HG02938 (cell line): ENCODE measurements around the gene DIPK1C.
"Not testable (repeated sequence)": the region's sequence is repeated elsewhere in the genome, so short reads cannot be mapped to it uniquely, and the experiment has no call there.

Experiments
- ATAC-seq: cut with Tn5 transposase; IDR thresholded peaks from one replicate; pipeline ENCODE4 v1.9.1; 2021; ENCODE audit warnings: mild to moderate bottlenecking, moderate library complexity; ENCODE audit not compliant: unreplicated experiment

DIPK1C gene

GRCh38 chr18:74457043-74457724, at the start of gene DIPK1C:
Gene DIPK1C, minus strand, starts transcription at chr18:74457308. Its CDS starts 49 bp downstream, at chr18:74457259.
- no peak for ATAC-seq

GRCh38 chr18:74506448-74507084, 49.5 kb upstream of the DIPK1C start:
- no peak for ATAC-seq

GRCh38 chr18:74505776-74506175, 48.7 kb upstream of the DIPK1C start:
- ATAC-seq: no peak

GRCh38 chr18:74503137-74503536, 46.0 kb upstream of the DIPK1C start:
- ATAC-seq: no peak

GRCh38 chr18:74501386-74501785, 44.3 kb upstream of the DIPK1C start:
- ATAC-seq: no peak

GRCh38 chr18:74500774-74501173, 43.7 kb upstream of the DIPK1C start:
- not testable (repeated sequence) for ATAC-seq

GRCh38 chr18:74500372-74500771, 43.3 kb upstream of the DIPK1C start:
- ATAC-seq: no peak

- ATAC-seq: peak; percentile 38
These were observed 42.5 kb upstream of the DIPK1C start for GRCh38 chr18:74499633-74500032.

GRCh38 chr18:74498712-74499627, 41.9 kb upstream of the DIPK1C start:
- ATAC-seq: peak; percentile 38

- ATAC-seq: no peak
These were observed 40.7 kb upstream of the DIPK1C start for GRCh38 chr18:74497778-74498177.

GRCh38 chr18:74497324-74497676, 40.2 kb upstream of the DIPK1C start:
- no peak for ATAC-seq

GRCh38 chr18:74496508-74497323, 39.6 kb upstream of the DIPK1C start:
- ATAC-seq: peak; percentile 28

- peak; percentile 66 for ATAC-seq
These were observed 38.7 kb upstream of the DIPK1C start, which contains the start of gene CNDP2 for GRCh38 chr18:74495581-74496507. Gene CNDP2, plus strand, starts transcription at chr18:74496363. Its CDS starts 3,611 bp downstream, at chr18:74499974.

- ATAC-seq: no peak
These were observed 37.4 kb upstream of the DIPK1C start for GRCh38 chr18:74494514-74494913.

GRCh38 chr18:74493689-74494088, 36.6 kb upstream of the DIPK1C start:
- peak; percentile 25 for ATAC-seq

GRCh38 chr18:74492259-74492658, 35.2 kb upstream of the DIPK1C start:
- no peak for ATAC-seq

GRCh38 chr18:74489676-74490075, 32.6 kb upstream of the DIPK1C start:
- ATAC-seq: no peak

GRCh38 chr18:74488864-74489263, 31.8 kb upstream of the DIPK1C start:
- no peak for ATAC-seq

- no peak for ATAC-seq
These were observed 31.2 kb upstream of the DIPK1C start for GRCh38 chr18:74488354-74488753.
